Measurements from ENCODE around the gene MROH2B. TPM values are rescaled to one million over a fixed set of nuclear protein-coding genes. Genes with fewer than 3 reads are reported as not detected.
"Not testable (repeated sequence)": the region's sequence is repeated elsewhere in the genome, so short reads cannot be mapped to it uniquely, and the experiment has no call there.

The MROH2B gene
- total RNA-seq, 1 donor from 2014 or later, result not detected

- intact Hi-C loops (cut with micrococcal nuclease), result no loop called here
Observed at GRCh38 chr5:41032973-41033372, 38.2 kb downstream of the MROH2B start.

GRCh38 chr5:41022600-41022999 lies 48.5 kb downstream of the MROH2B start:
- intact Hi-C loops (cut with micrococcal nuclease), result not testable (repeated sequence)

GRCh38 chr5:41012318-41012717 lies 58.8 kb downstream of the MROH2B start:
- intact Hi-C loops (cut with micrococcal nuclease), result no loop called here

GRCh38 chr5:41010572-41010971 lies 60.6 kb downstream of the MROH2B start:
- intact Hi-C loops (cut with micrococcal nuclease), result no loop called here

- intact Hi-C loops (cut with micrococcal nuclease), result no loop called here
Observed at GRCh38 chr5:41009232-41009631, 61.9 kb downstream of the MROH2B start.

- intact Hi-C loops (cut with micrococcal nuclease), result no loop called here
Observed at GRCh38 chr5:41004931-41005330, 66.2 kb downstream of the MROH2B start.

- intact Hi-C loops (cut with micrococcal nuclease), result no loop called here
Observed at GRCh38 chr5:41003670-41004376, 67.3 kb downstream of the MROH2B start.

GRCh38 chr5:40999966-41000365 lies 71.2 kb downstream of the MROH2B start:
- intact Hi-C loops (cut with micrococcal nuclease), result no loop called here

- intact Hi-C loops (cut with micrococcal nuclease), result no loop called here
Observed at GRCh38 chr5:40999142-40999541, 72.0 kb downstream of the MROH2B start.

- intact Hi-C loops (cut with micrococcal nuclease), result no loop called here
Observed at GRCh38 chr5:40995801-40996586, 75.1 kb downstream of the MROH2B start.

GRCh38 chr5:40991981-40992559 lies 79.1 kb downstream of the MROH2B start:
- intact Hi-C loops (cut with micrococcal nuclease), result no loop called here

GRCh38 chr5:40991168-40991980 lies 79.8 kb downstream of the MROH2B start:
- intact Hi-C loops (cut with micrococcal nuclease), result no loop called here

GRCh38 chr5:40988746-40989510 lies 82.2 kb downstream of the MROH2B start:
- intact Hi-C loops (cut with micrococcal nuclease), result no loop called here

- intact Hi-C loops (cut with micrococcal nuclease), result no loop called here
Observed at GRCh38 chr5:40987349-40987748, 83.8 kb downstream of the MROH2B start.

- intact Hi-C loops (cut with micrococcal nuclease), result no loop called here
Observed at GRCh38 chr5:40986666-40987065, 84.5 kb downstream of the MROH2B start.

- intact Hi-C loops (cut with micrococcal nuclease), result no loop called here
Observed at GRCh38 chr5:40985501-40985900, 85.6 kb downstream of the MROH2B start.

- intact Hi-C loops (cut with micrococcal nuclease), result no loop called here
Observed at GRCh38 chr5:40984884-40985283, 86.3 kb downstream of the MROH2B start.

GRCh38 chr5:40983781-40984180 lies 87.4 kb downstream of the MROH2B start:
- intact Hi-C loops (cut with micrococcal nuclease), result no loop called here

- intact Hi-C loops (cut with micrococcal nuclease), result no loop called here
Observed at GRCh38 chr5:40981420-40981819, 89.7 kb downstream of the MROH2B start.

GRCh38 chr5:40976836-40977235 lies 94.3 kb downstream of the MROH2B start:
- intact Hi-C loops (cut with micrococcal nuclease), result no loop called here

GRCh38 chr5:40976041-40976440 lies 95.1 kb downstream of the MROH2B start:
- intact Hi-C loops (cut with micrococcal nuclease), result no loop called here
